HG02798 (cell line): Measurements from ENCODE around the gene TMEM121.
A peak's percentile ranks its signal among the peaks of the same experiment; 100 is the strongest.

Source experiments
- ATAC-seq: cut with Tn5 transposase; IDR thresholded peaks from one replicate; pipeline ENCODE4 v1.9.1; 2021; ENCODE audit warnings: mild to moderate bottlenecking; ENCODE audit not compliant: unreplicated experiment, poor library complexity

The TMEM121 gene

GRCh38 chr14:105525861-105526775 lies at the start of gene TMEM121:
Gene TMEM121, plus strand, starts transcription at chr14:105526583. Its CDS starts 2,252 bp downstream, at chr14:105528835.
- ATAC-seq: no peak

GRCh38 chr14:105476831-105477659 lies 49.3 kb upstream of the TMEM121 start:
- no peak for ATAC-seq

GRCh38 chr14:105477660-105478397 lies 48.6 kb upstream of the TMEM121 start:
- ATAC-seq: no peak

- no peak for ATAC-seq
Measured at GRCh38 chr14:105478398-105479251, 47.8 kb upstream of the TMEM121 start.

GRCh38 chr14:105479431-105480158 lies 46.8 kb upstream of the TMEM121 start:
- ATAC-seq: no peak

- no peak for ATAC-seq
Measured at GRCh38 chr14:105480199-105480746, 46.1 kb upstream of the TMEM121 start.

GRCh38 chr14:105480807-105481801 lies 45.3 kb upstream of the TMEM121 start:
- ATAC-seq: peak; percentile 58

GRCh38 chr14:105481886-105482457 lies 44.4 kb upstream of the TMEM121 start:
- peak; percentile 44 for ATAC-seq

GRCh38 chr14:105482486-105483110 lies 43.8 kb upstream of the TMEM121 start:
- ATAC-seq: no peak

- no peak for ATAC-seq
Measured at GRCh38 chr14:105483300-105484068, 42.9 kb upstream of the TMEM121 start.

- no peak for ATAC-seq
Measured at GRCh38 chr14:105484069-105484996, 42.0 kb upstream of the TMEM121 start.

- ATAC-seq: no peak
Measured at GRCh38 chr14:105484997-105485393, 41.4 kb upstream of the TMEM121 start.

GRCh38 chr14:105485739-105486162 lies 40.6 kb upstream of the TMEM121 start:
- no peak for ATAC-seq

- no peak for ATAC-seq
Measured at GRCh38 chr14:105486163-105486973, 40.0 kb upstream of the TMEM121 start, which contains the start of gene CRIP1. Gene CRIP1, plus strand, starts transcription at chr14:105486886. Its CDS starts 374 bp downstream, at chr14:105487260.
